SU-DHL-6 (cell line): Measurements from ENCODE around the gene SLC9A9.

Experiments used
- H2AFZ ChIP-seq: fragments of 200-600 bp; sonication (generic); 2 replicates; pipeline ENCODE4 v1.6.1; 2014; ENCODE audit warnings: low read depth, mild to moderate bottlenecking, moderate library complexity, mixed read lengths, antibody characterized with exemption, low read length; ENCODE audit not compliant: severe bottlenecking
- H3F3A ChIP-seq: fragments of 200-600 bp; shearing (Covaris generic); 2 replicates; pipeline ENCODE4 v1.6.0; 2016; ENCODE audit warnings: antibody characterized with exemption, mild to moderate bottlenecking; ENCODE audit not compliant: insufficient read depth
- H3K27ac ChIP-seq: fragments of 200-600 bp; sonication (generic); 2 replicates; pipeline ENCODE4 v1.5.1; 2016; ENCODE audit warnings: low read depth, mild to moderate bottlenecking, low read length, moderate library complexity, mixed read lengths
- H3K27me3 ChIP-seq: fragments of 200-600 bp; sonication (generic), shearing (Covaris generic); 2 replicates; pipeline ENCODE4 v1.6.0; 2014; ENCODE audit warnings: mild to moderate bottlenecking, low read length
- H3K36me3 ChIP-seq: fragments of 200-600 bp; sonication (generic); 2 replicates; pipeline ENCODE4 v1.6.1; 2014; ENCODE audit warnings: mild to moderate bottlenecking, low read length, mixed read lengths
- H3K4me2 ChIP-seq: fragments of 300-600, 200-600 bp; shearing (Covaris generic), sonication (generic); 2 replicates; pipeline ENCODE4 v1.6.0; 2014; ENCODE audit warnings: low read length, low read depth, mild to moderate bottlenecking; ENCODE audit not compliant: poor library complexity, severe bottlenecking
- H3K4me3 ChIP-seq: fragments of 200-600 bp; sonication (generic); 2 replicates; pipeline ENCODE4 v1.5.1; 2014; ENCODE audit warnings: antibody characterized with exemption, low read length, mild to moderate bottlenecking, mixed read lengths; ENCODE audit not compliant: insufficient read depth, poor library complexity, severe bottlenecking
- H3K79me2 ChIP-seq: fragments of 200-600 bp; sonication (generic); 2 replicates; pipeline ENCODE4 v1.6.1; 2014; ENCODE audit warnings: mild to moderate bottlenecking, low read length, moderate library complexity; ENCODE audit not compliant: insufficient read depth
- H3K9ac ChIP-seq: fragments of 200-600 bp; sonication (generic); 2 replicates; pipeline ENCODE4 v1.7.0; 2014; ENCODE audit warnings: mild to moderate bottlenecking, low read length
- H3K9me2 ChIP-seq: fragments of 200-600 bp; sonication (generic); replicated peaks from 2 replicates; pipeline ENCODE4 v1.6.1; 2014; ENCODE audit warnings: low read length; ENCODE audit not compliant: insufficient read depth
- H3K9me3 ChIP-seq: fragments of 200-600 bp; sonication (generic); 2 replicates; pipeline ENCODE4 v1.6.1; 2014; ENCODE audit warnings: low read length, mixed read lengths; ENCODE audit not compliant: insufficient read depth
- H4K20me1 ChIP-seq: fragments of 200-600 bp; sonication (generic); 2 replicates; pipeline ENCODE4 v1.6.1; 2014; ENCODE audit warnings: low read depth, mild to moderate bottlenecking, antibody characterized with exemption, low read length, moderate library complexity, mixed read lengths
- EZH2phosphoT487 ChIP-seq: fragments of 200-600 bp; sonication (generic), shearing (Covaris generic); conservative IDR thresholded peaks from 2 replicates; pipeline ENCODE4 v1.6.1; 2018; ENCODE audit warnings: mild to moderate bottlenecking, antibody characterized with exemption, low read length, moderate library complexity, mixed read lengths
- TF ChIP-seq, protein P1 (sequence below): fragments of 200-600 bp; sonication (generic); IDR thresholded peaks from one replicate; pipeline ENCODE4 v1.5.1; 2017; ENCODE audit warnings: antibody characterized with exemption, mild to moderate bottlenecking, low read length, moderate library complexity; ENCODE audit not compliant: insufficient read depth, poor library complexity, severe bottlenecking

The SLC9A9 gene

DNA sequence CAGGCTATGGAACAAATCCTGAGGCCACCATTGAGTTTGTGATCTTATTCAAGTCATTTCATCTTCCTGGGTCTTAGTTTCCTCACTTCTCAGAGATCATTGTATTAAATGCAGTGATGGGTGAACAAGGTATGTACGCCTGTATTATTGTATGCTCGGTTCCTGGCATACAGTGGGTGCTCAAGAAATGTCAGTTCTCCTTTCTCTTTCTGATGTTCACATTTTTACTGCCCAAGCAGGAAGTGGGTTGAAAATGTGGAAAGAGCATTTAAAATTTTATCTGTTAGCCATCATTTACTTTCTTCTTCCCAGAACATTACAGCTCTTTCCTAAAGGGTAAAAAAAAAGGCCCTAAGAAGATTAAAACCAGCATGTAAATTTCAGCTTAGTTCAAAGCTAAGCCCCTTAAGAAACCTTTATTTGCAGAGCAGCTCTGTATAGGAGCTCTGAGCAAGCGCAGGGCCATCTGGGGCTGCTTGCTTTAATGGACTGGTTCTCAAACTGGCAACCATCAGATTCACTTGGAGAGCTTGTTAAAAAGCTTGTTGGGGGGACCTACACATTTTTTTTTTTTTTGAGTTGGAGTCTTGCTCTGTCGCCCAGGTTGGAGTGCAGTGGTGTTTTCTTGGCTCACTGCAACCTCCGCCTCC is 549.3 kb downstream of the SLC9A9 start:
- TF ChIP-seq, protein P1, sequence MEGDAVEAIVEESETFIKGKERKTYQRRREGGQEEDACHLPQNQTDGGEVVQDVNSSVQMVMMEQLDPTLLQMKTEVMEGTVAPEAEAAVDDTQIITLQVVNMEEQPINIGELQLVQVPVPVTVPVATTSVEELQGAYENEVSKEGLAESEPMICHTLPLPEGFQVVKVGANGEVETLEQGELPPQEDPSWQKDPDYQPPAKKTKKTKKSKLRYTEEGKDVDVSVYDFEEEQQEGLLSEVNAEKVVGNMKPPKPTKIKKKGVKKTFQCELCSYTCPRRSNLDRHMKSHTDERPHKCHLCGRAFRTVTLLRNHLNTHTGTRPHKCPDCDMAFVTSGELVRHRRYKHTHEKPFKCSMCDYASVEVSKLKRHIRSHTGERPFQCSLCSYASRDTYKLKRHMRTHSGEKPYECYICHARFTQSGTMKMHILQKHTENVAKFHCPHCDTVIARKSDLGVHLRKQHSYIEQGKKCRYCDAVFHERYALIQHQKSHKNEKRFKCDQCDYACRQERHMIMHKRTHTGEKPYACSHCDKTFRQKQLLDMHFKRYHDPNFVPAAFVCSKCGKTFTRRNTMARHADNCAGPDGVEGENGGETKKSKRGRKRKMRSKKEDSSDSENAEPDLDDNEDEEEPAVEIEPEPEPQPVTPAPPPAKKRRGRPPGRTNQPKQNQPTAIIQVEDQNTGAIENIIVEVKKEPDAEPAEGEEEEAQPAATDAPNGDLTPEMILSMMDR: no peak
- TF ChIP-seq EZH2phosphoT487: no peak

DNA sequence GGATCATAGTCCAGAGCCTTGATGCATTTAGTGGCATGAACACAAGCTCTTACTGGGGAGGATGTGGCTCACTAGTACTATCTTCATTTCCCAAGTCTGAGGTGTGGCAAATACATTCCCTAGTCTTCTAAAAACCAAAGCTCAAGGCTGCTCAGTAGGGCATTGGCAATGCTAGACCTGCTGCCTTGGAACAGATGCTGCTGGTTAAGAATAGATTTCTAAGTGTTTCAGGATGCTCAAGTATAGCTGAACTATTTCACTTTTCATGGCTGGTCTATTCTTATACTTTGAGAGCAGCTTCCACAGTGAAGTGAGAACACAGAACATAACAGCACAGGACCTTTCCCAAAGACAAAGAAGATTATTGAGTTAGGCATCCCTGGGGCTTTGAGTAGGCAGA is 549.9 kb downstream of the SLC9A9 start:
- Histone ChIP-seq H3K36me3 (no peaks in the 10 kb centered on the region), H3K4me2 (no peak overlapping the region), H2AFZ (no peak overlapping the region), H3K27me3 (no peaks in the 10 kb centered on the region), H3K79me2 (no peaks in the 10 kb centered on the region), H3K9me2 (no peaks in the 10 kb centered on the region), H3K27ac (no peak overlapping the region), H3K9ac (no peak overlapping the region), H3F3A (no peaks in the 10 kb centered on the region), H4K20me1 (no peaks in the 10 kb centered on the region), H3K4me3 (no peak overlapping the region), H3K9me3 (no peaks in the 10 kb centered on the region)
- no peak for TF ChIP-seq EZH2phosphoT487
- TF ChIP-seq, protein P1: no peak

More for the DNA sequence above, 549.3 kb downstream of the SLC9A9 start:
- no peak overlapping the region for H3K4me3 ChIP-seq
- no peak overlapping the region for H3K27ac ChIP-seq
- no peaks in the 10 kb centered on the region for H4K20me1 ChIP-seq
- no peaks in the 10 kb centered on the region for H3K27me3 ChIP-seq
- H3K36me3 ChIP-seq: no peaks in the 10 kb centered on the region
- no peaks in the 10 kb centered on the region for H3F3A ChIP-seq
- H2AFZ ChIP-seq: no peak overlapping the region
- H3K9me2 ChIP-seq: no peaks in the 10 kb centered on the region
- H3K9me3 ChIP-seq: no peaks in the 10 kb centered on the region
- H3K9ac ChIP-seq: no peak overlapping the region
- no peaks in the 10 kb centered on the region for H3K79me2 ChIP-seq
- no peak overlapping the region for H3K4me2 ChIP-seq

DNA sequence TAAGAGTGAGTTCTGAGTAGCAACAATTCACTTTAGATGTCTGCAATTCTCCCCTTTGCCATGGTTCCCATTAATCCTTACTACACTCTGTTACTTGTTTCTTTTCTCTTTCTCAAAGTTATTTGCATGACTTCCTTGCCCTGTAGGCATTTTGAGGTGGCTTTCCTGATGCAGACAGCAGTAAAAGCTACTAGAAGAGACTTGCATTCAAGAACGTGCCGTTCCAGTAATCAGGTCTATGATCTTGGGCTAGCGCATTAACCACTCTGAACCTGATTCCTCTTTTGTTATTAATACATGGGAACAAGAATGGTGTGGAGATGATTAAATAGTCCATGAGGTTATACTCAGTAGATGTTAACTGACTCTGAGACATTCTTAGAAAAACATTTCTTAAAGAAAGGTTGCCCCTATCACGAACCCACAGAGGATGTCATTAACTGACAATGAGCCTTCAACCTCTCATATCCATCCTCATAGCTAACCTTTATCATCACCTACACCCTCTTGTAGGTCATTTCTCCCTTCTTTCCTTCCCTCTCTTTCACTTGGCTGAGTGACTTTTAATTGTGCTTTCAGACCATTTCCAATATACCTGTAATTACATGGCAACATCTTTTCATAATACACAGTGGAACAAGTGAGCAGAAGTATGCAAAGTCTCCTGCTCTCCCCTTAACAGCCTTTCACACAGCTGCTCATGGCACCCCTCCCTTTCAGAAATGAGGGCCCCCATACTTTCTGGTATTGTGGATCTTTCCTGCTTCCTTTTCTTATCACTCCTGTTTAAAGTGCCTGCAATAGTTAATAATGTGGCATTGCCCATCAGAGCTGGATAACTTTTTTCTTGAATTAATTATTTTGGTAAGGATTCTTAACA is 552.8 kb downstream of the SLC9A9 start:
- H3K79me2 ChIP-seq: no peaks in the 10 kb centered on the region
- H3K27ac ChIP-seq: no peak overlapping the region
- H4K20me1 ChIP-seq: no peaks in the 10 kb centered on the region
- H3K4me2 ChIP-seq: no peak overlapping the region
- H3K9me3 ChIP-seq: no peaks in the 10 kb centered on the region
- H3F3A ChIP-seq: no peaks in the 10 kb centered on the region
- H3K4me3 ChIP-seq: no peak overlapping the region
- no peak for TF ChIP-seq EZH2phosphoT487
- TF ChIP-seq, protein P1: no peak
- H3K9ac ChIP-seq: no peak overlapping the region
- no peak overlapping the region for H2AFZ ChIP-seq
- no peaks in the 10 kb centered on the region for H3K27me3 ChIP-seq
- H3K9me2 ChIP-seq: no peaks in the 10 kb centered on the region
- H3K36me3 ChIP-seq: no peaks in the 10 kb centered on the region
